GM12891 (cell line): ENCODE measurements around the gene RERE.

Experiments used
- PAX5 ChIP-seq: IDR thresholded peaks from 2 replicates; pipeline ENCODE4 v1.6.1; 2011; ENCODE audit warnings: low read length, moderate library complexity, mild to moderate bottlenecking; ENCODE audit not compliant: insufficient read depth, severe bottlenecking
- POLR2A ChIP-seq: IDR thresholded peaks from 2 replicates; pipeline ENCODE4 v1.6.1; 2011; ENCODE audit warnings: low read depth, low read length, control low read depth
- POLR2AphosphoS5 ChIP-seq: IDR thresholded peaks from 2 replicates; pipeline ENCODE4 v1.6.1; 2011; ENCODE audit warnings: low read depth, low read length, control low read depth
- SPI1 ChIP-seq: IDR thresholded peaks from 2 replicates; pipeline ENCODE4 v1.6.1; 2011; ENCODE audit warnings: low read depth, low read length, control low read depth
- TAF1 ChIP-seq: IDR thresholded peaks from 2 replicates; pipeline ENCODE4 v1.6.1; 2011; ENCODE audit warnings: low read depth, low read length, control low read depth

DNA sequence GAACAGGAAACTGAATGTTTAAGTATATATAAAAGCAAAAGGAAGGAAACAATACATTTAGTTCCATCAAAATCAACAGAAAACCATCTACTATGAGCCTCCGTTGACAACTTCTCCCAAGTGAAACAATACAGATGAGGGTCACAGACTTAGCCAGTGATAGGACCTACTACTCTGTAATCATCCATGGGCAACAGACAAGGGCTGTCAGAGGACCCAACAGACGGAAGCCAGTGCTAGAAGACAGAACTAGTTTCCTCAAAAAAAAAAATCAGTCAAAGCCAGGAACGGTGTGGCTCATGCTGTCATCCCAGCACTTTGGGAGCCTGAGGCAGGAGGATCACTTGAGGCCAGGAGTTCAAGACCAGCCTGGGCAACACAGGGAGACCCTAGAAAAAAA is 20.6 kb downstream of the RERE start:
- no peak for TF ChIP-seq PAX5
- no peak for TF ChIP-seq SPI1
- no peak for TF ChIP-seq TAF1
- TF ChIP-seq POLR2A, result no peak
- no peak for TF ChIP-seq POLR2AphosphoS5
